Measurements from ENCODE around the gene FBXO33.

Gene FBXO33

GRCh38 chr14:39432179-39432618, at the start of gene FBXO33:
Gene FBXO33 (minus strand): TSS chr14:39432433. CDS start chr14:39432162, 271 bp downstream.
- H3K4me3 ChIP-seq (ENCODE audit: low read depth, low read length) = peak within 1 kb of the TSS; percentile 85
- TF ChIP-seq MYC (IDR thresholded peaks at IDR 0.05; ENCODE audit: low read depth, low read length) = no peak
- peak; percentile 67 for TF ChIP-seq MAX (IDR thresholded peaks at IDR 0.05; ENCODE audit: low read depth, low read length)
- TF ChIP-seq POLR2A (IDR thresholded peaks at IDR 0.05; ENCODE audit: extremely low read depth, insufficient read length) = no peak
- peak; percentile 96 for DNase-seq (ENCODE audit: low read depth)

GRCh38 chr14:39474416-39474911, 42.2 kb upstream of the FBXO33 start:
- H3K4me3 ChIP-seq (ENCODE audit: low read depth, low read length) = no peak overlapping the region
- TF ChIP-seq POLR2A (IDR thresholded peaks at IDR 0.05; ENCODE audit: extremely low read depth, insufficient read length) (no peak), MYC (IDR thresholded peaks at IDR 0.05; ENCODE audit: low read depth, low read length) (no peak), MAX (IDR thresholded peaks at IDR 0.05; ENCODE audit: low read depth, low read length) (no peak), CTCF (IDR thresholded peaks at IDR 0.05; ENCODE audit: low read depth, low read length) (no peak)
- DNase-seq (ENCODE audit: low read depth) = no peak

- DNase-seq (ENCODE audit: low read depth) = peak; percentile 64
- no peak overlapping the region for H3K4me3 ChIP-seq (ENCODE audit: low read depth, low read length)
- TF ChIP-seq POLR2A (IDR thresholded peaks at IDR 0.05; ENCODE audit: extremely low read depth, insufficient read length) = no peak
- no peak for TF ChIP-seq CTCF (IDR thresholded peaks at IDR 0.05; ENCODE audit: low read depth, low read length)
- no peak for TF ChIP-seq MYC (IDR thresholded peaks at IDR 0.05; ENCODE audit: low read depth, low read length)
- TF ChIP-seq MAX (IDR thresholded peaks at IDR 0.05; ENCODE audit: low read depth, low read length) = no peak
Observed at GRCh38 chr14:39472078-39472477, 39.8 kb upstream of the FBXO33 start.

GRCh38 chr14:39469094-39469710, 37.0 kb upstream of the FBXO33 start:
- TF ChIP-seq CTCF (IDR thresholded peaks at IDR 0.05; ENCODE audit: low read depth, low read length) = peak; percentile 29
- TF ChIP-seq POLR2A (IDR thresholded peaks at IDR 0.05; ENCODE audit: extremely low read depth, insufficient read length) = no peak
- peak; percentile 61 for DNase-seq (ENCODE audit: low read depth)
- H3K4me3 ChIP-seq (ENCODE audit: low read depth, low read length) = no peak overlapping the region

GRCh38 chr14:39467889-39468524, 35.8 kb upstream of the FBXO33 start:
- H3K4me3 ChIP-seq (ENCODE audit: low read depth, low read length) = no peak overlapping the region
- TF ChIP-seq CTCF (IDR thresholded peaks at IDR 0.05; ENCODE audit: low read depth, low read length) = peak; percentile 54
- TF ChIP-seq MYC (IDR thresholded peaks at IDR 0.05; ENCODE audit: low read depth, low read length) = no peak
- no peak for TF ChIP-seq POLR2A (IDR thresholded peaks at IDR 0.05; ENCODE audit: extremely low read depth, insufficient read length)
- DNase-seq (ENCODE audit: low read depth) = peak; percentile 65

- no peak overlapping the region for H3K4me3 ChIP-seq (ENCODE audit: low read depth, low read length)
- no peak for DNase-seq (ENCODE audit: low read depth)
- no peak for TF ChIP-seq MYC (IDR thresholded peaks at IDR 0.05; ENCODE audit: low read depth, low read length)
- TF ChIP-seq MAX (IDR thresholded peaks at IDR 0.05; ENCODE audit: low read depth, low read length) = no peak
- no peak for TF ChIP-seq CTCF (IDR thresholded peaks at IDR 0.05; ENCODE audit: low read depth, low read length)
- no peak for TF ChIP-seq POLR2A (IDR thresholded peaks at IDR 0.05; ENCODE audit: extremely low read depth, insufficient read length)
Observed at GRCh38 chr14:39459795-39460478, 27.7 kb upstream of the FBXO33 start.
